Measurements from ENCODE around the gene APBB1IP. TPM values are rescaled to one million over a fixed set of nuclear protein-coding genes. Genes with fewer than 3 reads are reported as not detected.
A peak's percentile ranks its signal among the peaks of the same experiment; 100 is the strongest.
"Not testable (repeated sequence)": the region's sequence is repeated elsewhere in the genome, so short reads cannot be mapped to it uniquely, and the experiment has no call there.

The APBB1IP gene
- total RNA-seq, 1 experiment from 2014 or later: not detected

DNA sequence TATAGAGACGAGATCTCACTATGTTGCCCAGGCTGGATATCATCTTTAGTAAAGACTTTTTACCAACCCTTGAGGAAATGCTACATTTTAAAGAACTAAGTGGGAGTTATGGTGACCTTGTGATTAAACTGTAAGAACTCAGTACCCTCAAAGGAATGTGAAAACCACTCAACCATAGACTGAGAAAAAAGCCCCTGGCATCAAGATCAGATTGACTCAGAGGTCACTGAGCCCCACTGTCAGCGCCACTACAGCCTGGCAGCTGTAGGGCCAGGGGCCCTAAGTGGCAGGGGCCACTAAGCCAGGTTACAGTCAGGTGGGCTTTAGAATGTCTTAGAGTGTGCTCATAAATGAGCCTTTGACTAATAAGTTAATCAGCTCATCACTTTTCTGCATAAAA, 55.9 kb downstream of the APBB1IP start:
- no peak for DNase-seq (ENCODE audit: low spot score)
- in situ Hi-C loops (cut with HindIII; ENCODE audit: low sequenced_read_pairs): no loop called here

DNA sequence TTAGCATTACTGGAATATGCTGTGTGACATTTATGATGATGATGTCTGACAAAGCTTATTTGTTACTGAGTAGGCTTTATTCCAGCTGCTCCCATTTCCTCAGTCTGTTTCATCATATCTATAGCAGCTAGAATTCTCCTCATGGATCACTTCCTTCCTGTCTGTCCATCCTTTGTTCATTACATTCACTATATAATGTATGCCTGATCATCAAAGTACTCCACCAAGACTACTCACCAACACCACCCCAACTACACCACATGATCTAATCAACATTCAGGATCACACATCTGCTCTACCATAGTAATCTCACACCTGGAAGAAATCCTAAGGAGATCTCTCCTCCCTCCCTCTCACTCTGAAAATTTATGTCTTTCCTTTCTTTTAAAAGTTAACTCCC, 61.3 kb downstream of the APBB1IP start:
- in situ Hi-C loops (cut with HindIII; ENCODE audit: low sequenced_read_pairs): no loop called here
- DNase-seq (ENCODE audit: low spot score): no peak

- in situ Hi-C loops (cut with HindIII; ENCODE audit: low sequenced_read_pairs): no loop called here
Measured at GRCh38 chr10:26502986-26503385, 64.8 kb downstream of the APBB1IP start.

GRCh38 chr10:26503911-26504310, 65.8 kb downstream of the APBB1IP start:
- peak; percentile 18 for DNase-seq (ENCODE audit: low spot score)
- in situ Hi-C loops (cut with HindIII; ENCODE audit: low sequenced_read_pairs): no loop called here

More at GRCh38 chr10:26502986-26503385, 64.8 kb downstream of the APBB1IP start:
- no peak for DNase-seq (ENCODE audit: low spot score)

GRCh38 chr10:26504429-26504828, 66.3 kb downstream of the APBB1IP start:
- DNase-seq (ENCODE audit: low spot score); in situ Hi-C loops (cut with HindIII; ENCODE audit: low sequenced_read_pairs): not testable (repeated sequence)

- in situ Hi-C loops (cut with HindIII; ENCODE audit: low sequenced_read_pairs): no loop called here
- DNase-seq (ENCODE audit: low spot score): no peak
Measured at GRCh38 chr10:26505491-26505890, 67.3 kb downstream of the APBB1IP start.

DNA sequence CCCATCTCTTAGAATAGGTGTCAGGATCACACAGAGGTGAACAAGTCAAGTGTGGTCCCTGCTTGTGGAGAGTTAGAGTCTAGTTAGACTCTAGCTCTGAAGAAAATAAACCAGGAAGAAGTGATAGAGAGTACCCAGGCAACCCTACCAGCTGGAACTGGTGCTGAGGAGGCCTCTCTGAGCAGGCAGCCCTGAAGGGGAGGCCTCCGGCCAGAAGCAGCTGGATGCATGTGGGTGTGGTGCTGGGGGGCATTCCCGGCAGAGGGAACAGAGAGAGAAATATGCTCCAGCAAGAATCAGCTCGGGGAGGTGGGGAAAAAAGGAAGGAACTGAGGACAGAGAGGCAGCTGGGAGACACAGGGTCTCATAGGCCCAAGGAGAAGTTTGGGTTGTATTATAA, 68.6 kb downstream of the APBB1IP start:
- no peak for DNase-seq (ENCODE audit: low spot score)
- in situ Hi-C loops (cut with HindIII; ENCODE audit: low sequenced_read_pairs): no loop called here

DNA sequence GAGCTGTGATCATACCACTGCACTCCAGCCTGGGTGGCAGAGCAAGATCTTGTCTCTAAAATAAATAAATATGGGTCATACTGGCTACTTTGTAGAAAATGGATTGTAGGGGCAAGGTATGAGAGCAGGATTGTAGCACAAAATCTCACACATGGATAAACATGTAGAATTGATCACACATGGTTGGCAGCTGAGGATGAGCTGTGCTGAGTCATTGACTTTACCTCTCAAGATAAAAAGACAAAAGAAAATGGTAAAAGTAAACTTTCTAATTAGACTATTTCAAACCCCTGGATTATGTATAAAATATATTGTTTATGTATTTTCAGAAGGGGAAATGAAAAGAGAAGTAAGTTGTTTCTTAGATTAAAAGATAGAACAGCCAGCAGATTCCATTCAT, 69.3 kb downstream of the APBB1IP start:
- no peak for DNase-seq (ENCODE audit: low spot score)
- in situ Hi-C loops (cut with HindIII; ENCODE audit: low sequenced_read_pairs): no loop called here

DNA sequence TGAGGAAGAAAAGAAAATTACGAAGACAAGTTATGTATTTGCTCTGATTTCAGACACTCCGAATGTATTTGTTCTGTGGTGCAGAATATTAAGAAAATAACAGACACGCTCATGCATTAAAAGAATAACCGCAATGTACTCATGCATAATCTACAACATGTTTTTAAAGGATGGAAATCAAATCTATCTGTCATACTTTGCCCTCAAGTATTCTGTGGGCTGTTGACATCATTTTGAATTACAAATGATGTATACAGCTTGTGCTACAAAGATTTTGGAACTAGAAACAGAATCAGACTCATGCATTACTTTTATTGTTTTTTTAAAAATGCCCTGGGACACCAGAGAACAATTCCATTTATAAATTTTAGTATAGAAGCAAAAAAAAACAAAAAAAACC, 69.9 kb downstream of the APBB1IP start:
- DNase-seq (ENCODE audit: low spot score): no peak

GRCh38 chr10:26509307-26509706, 71.2 kb downstream of the APBB1IP start:
- no peak for DNase-seq (ENCODE audit: low spot score)
- in situ Hi-C loops (cut with HindIII; ENCODE audit: low sequenced_read_pairs): no loop called here

More for the DNA sequence above, 69.9 kb downstream of the APBB1IP start:
- in situ Hi-C loops (cut with HindIII; ENCODE audit: low sequenced_read_pairs): no loop called here

- DNase-seq (ENCODE audit: low spot score): no peak
- in situ Hi-C loops (cut with HindIII; ENCODE audit: low sequenced_read_pairs): no loop called here
Measured at GRCh38 chr10:26513101-26513500, 75.0 kb downstream of the APBB1IP start.

DNA sequence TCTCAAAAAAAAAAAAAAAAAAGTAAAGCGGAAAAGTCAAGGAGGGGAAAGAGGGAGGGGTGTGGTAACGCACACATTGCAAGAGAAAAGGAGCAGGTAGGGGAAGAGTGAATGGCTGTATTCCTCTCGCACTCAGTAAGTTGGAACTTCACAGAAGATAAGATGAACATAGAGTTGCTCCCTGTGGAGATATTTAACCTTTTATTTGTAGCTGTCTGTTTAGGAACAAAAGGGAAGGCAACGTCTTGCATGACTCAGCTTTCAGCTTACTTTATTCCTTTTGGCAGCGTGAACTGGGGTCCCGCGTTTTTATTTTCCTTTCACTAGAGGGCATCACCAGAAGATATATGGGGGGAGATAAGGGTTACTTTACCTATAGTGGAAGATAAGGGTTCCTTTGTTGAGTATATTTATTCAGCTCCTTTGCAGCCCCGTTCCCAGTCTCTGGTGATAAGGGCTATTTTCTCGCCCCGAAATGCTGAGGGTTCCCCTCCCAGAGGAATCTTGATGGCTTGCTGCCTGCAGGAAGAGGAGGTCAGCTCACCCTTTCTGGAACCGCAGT, 78.5 kb downstream of the APBB1IP start:
- no peak for DNase-seq (ENCODE audit: low spot score)
- in situ Hi-C loops (cut with HindIII; ENCODE audit: low sequenced_read_pairs): no loop called here

- in situ Hi-C loops (cut with HindIII; ENCODE audit: low sequenced_read_pairs): no loop called here
Measured at GRCh38 chr10:26517141-26517867, 79.2 kb downstream of the APBB1IP start.

DNA sequence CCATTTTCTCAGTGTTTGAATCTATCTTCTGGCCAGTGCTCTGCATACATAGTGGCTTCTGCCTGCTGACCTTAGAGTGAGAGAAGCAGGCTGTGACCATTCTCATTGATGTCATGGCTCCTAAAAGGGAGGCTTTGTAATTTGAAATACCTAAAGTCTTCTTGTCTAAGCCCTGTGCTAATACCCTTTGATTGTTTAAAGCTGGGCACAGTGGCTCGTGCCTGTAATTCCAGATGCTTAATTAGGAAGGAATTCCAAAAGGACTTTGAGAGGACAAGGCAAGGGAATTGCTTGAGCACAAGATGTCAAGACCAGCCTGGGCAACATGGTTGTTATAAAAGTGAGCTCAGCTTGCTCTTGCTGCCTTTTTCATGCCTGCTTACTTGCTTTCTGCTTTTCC, 81.7 kb downstream of the APBB1IP start:
- DNase-seq (ENCODE audit: low spot score): no peak
- in situ Hi-C loops (cut with HindIII; ENCODE audit: low sequenced_read_pairs): no loop called here

More at GRCh38 chr10:26517141-26517867, 79.2 kb downstream of the APBB1IP start:
- DNase-seq (ENCODE audit: low spot score): no peak

DNA sequence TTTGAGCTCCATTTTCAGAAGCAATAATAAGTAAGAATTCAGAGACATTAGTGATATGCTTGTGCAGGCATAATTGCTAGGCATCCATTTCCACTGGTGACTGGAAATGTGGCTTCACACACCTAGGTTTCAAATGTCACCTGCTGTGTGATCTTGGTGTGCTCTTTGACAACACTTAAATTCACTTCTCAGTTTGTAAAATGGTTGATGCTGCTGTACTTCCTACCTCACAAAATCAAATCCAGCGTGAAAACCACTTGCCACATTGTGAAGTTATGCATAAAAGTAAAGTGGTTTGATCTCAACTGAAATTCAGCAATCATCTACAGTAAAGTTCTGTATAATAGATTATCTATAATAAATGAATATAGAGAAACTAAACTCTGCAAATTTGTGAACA, 82.4 kb downstream of the APBB1IP start:
- in situ Hi-C loops (cut with HindIII; ENCODE audit: low sequenced_read_pairs): no loop called here
- DNase-seq (ENCODE audit: low spot score): no peak

- DNase-seq (ENCODE audit: low spot score): no peak
- in situ Hi-C loops (cut with HindIII; ENCODE audit: low sequenced_read_pairs): no loop called here
Measured at GRCh38 chr10:26524161-26524896, 86.2 kb downstream of the APBB1IP start.

DNA sequence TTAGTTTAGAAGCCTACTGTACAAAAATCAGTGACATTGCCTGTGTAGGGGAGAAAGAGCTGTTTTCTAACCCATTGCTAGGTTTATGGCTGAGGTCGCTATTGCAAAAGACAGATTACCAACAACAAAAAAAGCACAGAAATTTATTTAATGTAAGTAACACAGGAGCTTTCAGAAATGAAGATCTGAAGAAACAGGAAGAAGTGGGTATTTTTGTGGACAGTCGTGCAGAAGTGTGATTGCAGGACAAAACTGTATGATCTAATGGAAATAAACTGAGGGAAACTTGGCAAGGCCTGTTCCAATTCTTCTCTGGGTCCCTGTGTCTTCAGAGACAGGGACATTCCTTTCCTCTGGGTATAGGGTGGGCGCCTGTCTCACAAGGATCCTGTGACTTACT, 87.4 kb downstream of the APBB1IP start:
- DNase-seq (ENCODE audit: low spot score): no peak
- in situ Hi-C loops (cut with HindIII; ENCODE audit: low sequenced_read_pairs): no loop called here

GRCh38 chr10:26527018-26527417, 88.9 kb downstream of the APBB1IP start:
- in situ Hi-C loops (cut with HindIII; ENCODE audit: low sequenced_read_pairs): no loop called here
- no peak for DNase-seq (ENCODE audit: low spot score)

DNA sequence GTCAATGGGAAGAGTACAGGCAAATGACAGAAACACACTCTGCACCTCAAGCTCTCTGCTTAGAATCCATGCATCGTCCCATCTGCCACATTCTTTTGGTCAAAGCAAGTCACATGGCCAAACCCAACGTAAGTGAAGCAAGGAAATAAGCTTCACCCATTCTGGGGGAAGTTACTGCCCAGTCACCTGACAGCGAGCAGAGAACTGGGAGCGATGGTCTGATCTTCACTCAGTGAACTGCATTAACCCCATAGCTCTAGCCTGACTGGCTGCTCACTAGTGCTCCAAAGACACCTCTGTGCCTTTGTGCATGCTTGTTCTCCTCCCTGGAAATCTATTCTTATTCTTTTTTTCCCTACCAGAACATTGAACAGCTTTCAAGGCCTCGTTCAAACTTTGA, 89.9 kb downstream of the APBB1IP start:
- DNase-seq (ENCODE audit: low spot score): no peak
- in situ Hi-C loops (cut with HindIII; ENCODE audit: low sequenced_read_pairs): no loop called here

GRCh38 chr10:26528715-26529393, 90.7 kb downstream of the APBB1IP start:
- in situ Hi-C loops (cut with HindIII; ENCODE audit: low sequenced_read_pairs): no loop called here
- DNase-seq (ENCODE audit: low spot score): no peak
